Medulla oblongata (tissue), 1 donor: ENCODE data around the gene PTPRD.

Experiments
- DNase-seq: peaks from one replicate; pipeline ENCODE4 v3.0.0-alpha.2; 2015; ENCODE audit errors: extremely low spot score

PTPRD gene

DNA sequence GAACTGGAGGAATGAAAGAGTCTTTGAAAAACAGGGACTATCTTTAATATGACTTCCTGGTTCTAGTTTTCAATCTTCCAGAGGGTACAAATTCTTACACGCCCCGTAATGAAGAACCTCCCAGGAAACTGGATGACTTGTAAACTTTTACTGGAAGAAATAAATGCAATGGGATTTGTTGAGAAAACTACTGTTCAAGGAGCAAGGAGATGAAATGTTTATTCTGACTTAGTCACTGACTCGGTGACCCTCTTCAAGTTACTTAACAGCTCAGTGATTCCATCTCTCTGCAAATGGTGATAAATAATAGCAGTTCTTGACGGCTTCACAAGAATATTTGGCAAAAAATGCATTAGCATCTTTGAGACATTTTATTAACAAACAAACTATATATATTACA, 858.6 kb downstream of the PTPRD start:
- DNase-seq, result no peak

DNA sequence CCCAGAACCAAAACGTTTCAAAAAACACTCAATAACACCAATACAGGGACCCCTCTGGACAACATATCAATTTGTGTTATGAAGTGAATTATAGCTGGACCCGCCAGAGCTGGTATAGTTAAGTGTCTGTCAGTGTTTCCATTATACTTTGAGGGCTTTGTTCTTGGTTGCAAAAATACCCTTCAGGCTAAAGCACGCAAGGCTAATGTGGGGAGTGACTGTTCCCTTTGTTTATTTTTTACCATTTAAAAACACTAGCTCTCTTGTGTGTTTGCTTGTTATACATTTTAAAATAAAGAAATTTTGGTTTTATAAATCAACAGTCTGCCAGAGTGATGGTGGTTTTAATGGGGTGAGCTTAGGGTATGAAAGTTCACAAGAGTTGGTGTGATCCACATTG, 859.5 kb downstream of the PTPRD start:
- no peak for DNase-seq

DNA sequence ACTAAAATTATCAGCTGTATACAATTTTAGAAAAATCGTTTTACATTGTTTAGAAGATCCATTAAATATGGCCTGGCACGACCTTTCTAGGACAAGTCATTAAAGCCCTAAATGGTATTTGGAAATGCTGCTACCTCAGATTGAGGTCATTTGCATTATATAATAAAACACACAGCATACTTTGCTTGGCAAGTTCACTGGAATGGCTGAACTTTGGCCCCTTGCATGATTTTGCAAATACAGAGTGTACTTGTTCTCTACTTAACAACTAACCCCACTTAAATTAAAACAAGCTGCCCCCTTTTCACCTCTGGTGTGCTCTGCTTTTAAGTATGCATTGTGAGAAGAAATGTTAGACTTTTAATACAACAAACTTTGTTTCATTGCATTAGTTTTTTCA, 860.1 kb downstream of the PTPRD start:
- no peak for DNase-seq

DNA sequence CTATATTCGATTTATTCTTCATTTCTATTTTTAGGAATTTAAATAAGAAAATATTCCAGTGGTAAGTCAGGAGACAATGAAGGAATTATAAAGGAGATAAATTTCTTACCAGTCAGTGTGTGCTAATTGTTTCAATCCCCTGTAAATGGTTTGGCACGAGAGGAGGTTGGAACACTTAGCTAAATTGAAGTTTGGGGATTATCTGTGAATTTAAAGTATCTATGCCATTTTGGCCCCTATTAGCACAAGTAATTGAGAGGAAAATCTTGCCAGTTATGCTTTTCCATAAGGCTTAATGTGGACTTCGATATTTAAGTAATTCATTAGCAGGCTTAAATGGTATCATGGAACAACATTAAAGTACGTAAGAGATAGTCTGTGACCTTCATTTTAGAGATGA, 860.8 kb downstream of the PTPRD start:
- no peak for DNase-seq

DNA sequence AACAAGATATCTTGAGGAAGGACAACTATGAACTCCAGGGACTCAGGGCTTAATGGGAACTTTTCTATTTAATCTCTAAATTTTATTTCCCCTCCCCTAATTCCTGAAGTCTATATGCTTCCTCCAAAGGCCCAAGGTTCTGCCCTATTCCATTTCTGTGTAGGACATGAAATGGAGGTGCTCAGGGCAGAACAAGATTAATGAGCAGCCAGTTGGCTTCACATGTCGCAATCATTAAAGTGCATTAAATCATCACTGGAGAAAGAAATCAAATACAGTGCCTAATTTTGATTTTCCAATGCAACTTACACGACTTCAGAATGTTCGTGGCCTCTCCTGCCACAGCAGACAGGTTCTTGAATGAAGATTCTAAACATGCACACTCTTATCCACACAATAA, 862.1 kb downstream of the PTPRD start:
- DNase-seq, result no peak

DNA sequence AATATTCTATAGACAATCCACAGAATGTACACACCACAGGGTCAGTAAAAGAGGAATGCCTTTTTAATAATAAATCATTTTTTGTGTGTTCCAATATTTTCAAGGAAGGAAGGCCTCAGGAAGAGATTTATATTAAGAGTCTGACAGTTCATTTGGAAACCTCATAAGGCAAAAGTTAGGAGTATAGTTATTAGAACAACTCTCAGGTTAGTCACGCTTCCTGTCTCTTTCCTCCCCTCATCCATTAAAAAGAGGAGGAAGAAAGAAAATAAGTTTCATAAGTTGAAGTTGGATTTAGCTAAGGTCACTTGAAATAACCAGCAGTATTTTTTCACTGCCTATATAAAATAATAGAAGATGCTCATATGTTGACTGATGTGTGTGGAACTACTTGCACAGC, 863.2 kb downstream of the PTPRD start:
- DNase-seq, result no peak

DNA sequence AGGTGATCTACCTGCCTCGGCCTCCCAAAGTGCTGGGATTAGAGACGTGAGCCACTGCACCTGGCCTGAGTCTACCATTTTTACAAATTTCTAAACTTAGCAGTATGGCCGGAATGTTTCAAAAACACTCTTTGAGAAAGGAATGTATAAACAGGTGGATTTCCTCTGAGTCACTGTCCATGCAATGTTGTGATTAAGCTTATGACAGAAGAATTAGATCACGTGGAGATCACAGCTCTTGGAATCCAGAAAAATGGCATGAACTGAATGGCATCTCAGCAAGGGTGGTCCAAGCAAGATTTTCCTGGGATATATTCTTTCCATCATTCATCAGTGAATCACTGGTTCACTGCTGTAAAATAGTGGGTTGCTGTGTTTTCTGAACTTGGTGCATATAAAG, 865.0 kb downstream of the PTPRD start:
- no peak for DNase-seq

DNA sequence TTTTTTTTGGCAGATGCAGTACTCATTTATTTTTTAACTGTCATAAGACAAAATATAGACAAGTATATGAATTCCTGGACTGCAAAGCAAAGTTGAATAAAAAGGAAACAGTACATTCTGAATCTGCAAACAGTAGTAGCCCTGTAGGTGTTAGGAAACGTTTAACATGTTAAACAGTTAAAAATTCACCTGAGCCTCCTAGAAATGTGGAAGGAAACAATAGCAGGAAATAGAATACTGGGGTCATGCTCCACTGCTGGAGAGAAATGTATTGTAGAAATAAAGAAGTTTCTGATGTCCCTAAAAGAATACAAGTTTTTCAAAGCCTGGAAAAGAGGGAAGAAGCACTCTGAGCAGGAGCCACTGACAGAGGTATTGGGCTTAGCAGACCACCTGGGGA, 866.0 kb downstream of the PTPRD start:
- DNase-seq, result no peak

DNA sequence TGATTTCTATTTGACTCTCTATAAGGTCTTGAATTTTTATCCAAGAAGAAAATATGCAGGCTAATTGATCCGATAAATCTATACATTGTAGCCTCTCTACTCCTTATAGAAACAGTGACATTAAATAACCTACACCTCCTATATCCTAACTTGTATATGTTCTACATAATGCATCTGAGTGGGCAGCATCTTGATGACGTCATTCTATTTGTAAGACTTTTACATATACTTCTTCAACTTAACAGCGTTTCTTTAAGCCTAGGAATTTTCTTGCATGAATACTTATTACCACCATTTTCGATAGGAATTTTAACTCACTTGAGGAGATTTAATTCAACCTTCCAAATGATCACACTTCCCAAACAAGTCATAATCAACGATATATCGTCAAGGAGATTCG, 869.0 kb downstream of the PTPRD start:
- no peak for DNase-seq

DNA sequence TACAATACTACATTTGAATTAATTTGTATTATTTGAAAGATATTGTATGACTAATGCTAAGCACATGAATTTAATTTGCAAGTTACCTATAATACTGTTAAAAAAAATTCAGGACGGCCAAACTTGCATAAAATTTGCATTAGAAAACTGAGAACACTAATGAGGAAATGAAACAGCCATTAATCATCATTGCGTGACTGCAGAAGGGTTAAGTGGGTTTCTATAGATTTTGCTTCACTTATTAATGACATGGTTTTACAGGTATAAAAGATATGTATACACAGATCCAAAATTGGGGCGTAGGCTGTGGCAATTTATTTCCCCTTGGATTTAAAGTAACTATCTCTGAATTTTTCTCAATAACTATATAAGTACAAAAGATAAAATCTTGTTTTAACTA, 882.6 kb downstream of the PTPRD start:
- no peak for DNase-seq

DNA sequence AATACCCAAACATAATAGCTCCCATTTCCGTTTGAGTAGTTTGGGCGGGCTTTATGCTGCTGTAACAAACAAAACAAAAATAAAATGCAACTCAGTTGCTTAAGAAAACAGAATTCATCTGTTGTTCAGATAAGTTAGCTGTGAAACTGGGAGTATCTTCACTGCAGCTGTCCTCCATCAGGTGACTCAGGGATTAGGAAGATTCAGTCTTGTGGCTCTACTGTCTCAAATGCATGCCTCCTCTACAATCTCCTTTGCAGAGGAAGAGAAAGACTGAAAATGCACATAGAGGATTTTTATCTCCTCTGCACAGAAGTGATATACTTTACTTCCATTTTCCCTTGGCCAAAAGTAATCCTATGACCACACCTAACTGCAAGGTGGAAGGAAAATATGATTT, 883.7 kb downstream of the PTPRD start:
- DNase-seq, result no peak

DNA sequence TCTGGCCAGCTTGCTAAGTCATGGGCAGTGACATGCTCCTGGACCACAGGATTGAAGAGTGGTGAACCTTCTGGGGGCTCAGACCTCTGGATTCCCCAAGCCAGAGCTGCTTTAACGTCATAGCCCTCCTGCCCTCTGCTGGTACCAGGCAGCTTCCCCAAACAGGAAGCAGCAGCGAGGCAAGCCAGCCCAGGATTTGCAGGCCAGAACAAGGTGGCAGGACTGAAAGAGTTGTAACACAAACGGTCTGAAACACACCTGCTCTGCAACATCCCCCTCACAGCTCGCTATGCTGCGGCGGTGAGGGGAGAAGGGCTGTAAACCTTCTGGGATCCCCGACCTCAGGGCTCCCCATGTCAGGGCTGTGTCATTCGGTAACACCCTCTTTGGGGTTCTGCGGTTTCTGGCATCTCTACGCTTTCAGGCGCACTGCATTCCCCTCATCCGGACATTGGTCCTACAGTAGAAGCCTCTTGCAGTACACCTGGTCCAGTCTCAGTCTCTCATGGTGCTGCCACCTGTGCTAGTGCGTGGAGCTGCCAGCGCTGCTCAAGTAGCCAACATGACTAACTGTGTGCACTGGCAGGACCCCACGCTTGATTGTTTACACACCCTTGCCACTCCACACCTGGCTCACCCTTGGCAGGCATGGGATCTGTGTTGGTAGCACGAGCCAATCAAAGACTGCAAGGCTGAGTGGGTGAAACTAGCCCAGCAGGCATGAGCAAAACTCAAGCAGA, 893.3 kb downstream of the PTPRD start:
- no peak for DNase-seq

DNA sequence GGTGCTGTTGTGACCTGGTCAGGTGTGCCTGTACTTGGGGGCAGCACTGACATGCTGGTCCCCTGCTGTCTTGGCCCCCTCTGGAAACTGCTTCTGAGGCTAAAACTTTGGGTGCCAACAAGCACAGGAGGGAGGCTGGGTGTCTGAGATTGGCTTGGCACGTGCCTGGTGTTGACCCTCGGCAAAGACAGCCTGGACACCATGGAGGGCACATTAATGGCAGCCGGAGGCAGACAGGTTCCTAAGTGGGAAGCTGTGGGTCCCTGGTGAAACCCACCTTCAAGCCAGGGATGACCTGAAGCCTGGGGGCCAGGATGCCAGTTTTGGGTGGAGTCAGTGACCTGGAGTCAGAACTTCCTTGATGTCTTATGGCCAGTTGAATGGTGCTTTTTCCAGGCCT, 894.1 kb downstream of the PTPRD start:
- DNase-seq, result no peak

DNA sequence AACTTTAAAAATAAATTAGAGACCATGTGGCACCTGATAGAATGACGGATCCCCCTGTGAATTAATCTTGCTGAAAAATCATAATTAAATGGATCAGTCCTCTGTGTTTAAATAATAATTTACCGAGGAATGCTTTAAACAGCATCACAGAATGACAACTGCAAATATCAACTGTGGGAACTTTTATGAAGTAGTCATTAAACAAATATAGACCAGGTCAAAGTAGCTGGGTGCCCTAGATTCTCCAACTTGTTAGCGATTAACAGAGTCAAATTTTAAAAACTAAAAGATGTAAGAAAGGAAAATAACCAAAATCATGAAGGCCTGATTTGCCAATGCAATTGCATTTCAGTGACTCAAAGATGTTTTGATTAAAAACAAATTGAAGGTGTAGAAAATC, 933.4 kb downstream of the PTPRD start:
- no peak for DNase-seq

DNA sequence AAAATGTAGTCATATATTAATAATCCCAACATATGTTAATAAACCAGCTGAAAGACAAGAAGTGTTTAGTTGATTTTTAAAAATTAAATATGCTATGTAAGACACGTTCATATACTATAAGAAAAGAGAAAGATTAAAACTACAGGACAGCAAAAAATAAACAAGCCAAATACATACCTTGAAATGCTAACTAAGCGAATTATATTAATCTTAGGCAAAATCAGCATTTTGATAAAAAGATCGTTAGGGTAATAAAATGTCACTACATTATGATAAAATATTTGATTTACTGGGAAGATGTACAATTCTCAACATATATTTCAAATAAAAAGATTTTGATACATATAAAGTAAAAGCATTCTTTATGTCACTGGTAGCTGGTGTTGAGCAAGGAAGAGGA, 938.3 kb downstream of the PTPRD start:
- DNase-seq, result no peak

DNA sequence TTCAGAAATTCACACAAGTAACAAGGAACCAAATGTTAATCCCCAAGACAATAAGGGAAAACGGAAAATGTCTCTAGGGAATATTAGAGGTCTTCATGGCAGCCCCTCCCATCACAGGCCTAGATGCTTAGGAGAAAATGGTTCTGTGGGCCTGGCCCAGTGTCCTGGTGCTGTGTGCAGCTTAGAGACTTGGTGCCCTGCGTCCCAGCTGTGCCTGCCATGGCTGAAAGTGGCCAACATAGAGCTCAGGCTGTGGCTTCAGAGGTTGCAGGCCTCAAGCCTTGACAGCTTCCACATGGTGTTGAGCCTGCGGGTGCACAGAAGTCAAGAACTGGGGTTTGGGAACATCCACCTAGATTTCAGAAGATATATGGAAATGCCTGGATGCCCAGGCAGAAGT, 942.3 kb downstream of the PTPRD start:
- no peak for DNase-seq

DNA sequence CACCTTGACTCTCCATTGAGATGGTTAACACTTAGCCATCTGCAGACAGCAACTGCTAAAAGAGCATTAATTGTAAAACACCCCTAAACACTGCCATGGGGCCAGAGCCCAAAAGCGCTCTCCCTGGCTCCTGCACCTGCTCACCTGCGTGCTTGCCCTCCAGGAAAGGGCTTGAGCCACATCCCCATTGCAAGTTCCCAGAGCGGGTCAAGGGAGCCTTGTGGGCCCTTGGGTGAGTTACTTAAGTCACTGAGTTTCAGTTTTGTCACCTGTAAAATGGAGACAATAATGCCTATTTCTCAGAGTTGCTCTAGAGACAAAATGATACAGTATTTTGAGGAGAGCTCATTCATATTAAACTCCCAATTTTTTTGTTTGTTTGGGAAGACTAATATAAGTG, 967.8 kb downstream of the PTPRD start:
- DNase-seq, result no peak

DNA sequence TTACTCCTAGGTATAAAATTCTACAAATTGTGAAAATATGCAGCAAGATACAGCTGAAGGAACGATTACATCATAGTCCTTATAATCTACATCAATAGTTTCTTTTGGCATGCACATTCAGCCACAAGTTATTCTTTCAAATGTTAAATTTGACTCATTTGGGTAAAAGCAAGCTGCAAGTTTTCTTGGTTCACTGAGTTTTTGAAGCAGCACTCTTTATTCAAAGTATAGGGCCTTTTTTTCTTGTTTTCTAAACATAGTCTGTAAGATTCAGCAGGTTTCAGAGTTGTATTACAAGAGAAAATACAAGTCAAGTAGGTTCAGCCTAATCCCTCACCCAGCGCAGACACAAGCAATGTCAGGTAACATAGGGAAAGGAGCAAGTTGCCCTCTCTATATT, 981.5 kb downstream of the PTPRD start:
- no peak for DNase-seq

DNA sequence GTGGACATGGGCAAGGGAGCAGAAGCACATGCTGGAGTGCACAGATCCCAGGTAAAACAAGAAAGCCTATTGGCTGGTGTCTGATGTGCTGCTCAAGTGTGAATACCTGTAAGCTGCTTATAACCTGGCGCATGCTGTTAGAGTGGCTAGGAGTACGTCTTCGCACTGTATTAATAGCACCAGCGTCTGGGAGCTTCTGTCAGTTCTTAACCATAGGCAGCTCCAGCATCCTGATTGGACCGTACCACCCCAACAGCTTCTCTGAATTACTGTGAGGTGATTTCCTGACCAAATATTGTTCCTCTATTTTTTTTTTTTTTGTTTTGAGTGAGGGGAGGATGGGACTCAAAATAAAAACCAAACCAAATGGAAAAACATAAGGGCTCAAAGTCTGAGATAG, 987.6 kb downstream of the PTPRD start:
- no peak for DNase-seq

DNA sequence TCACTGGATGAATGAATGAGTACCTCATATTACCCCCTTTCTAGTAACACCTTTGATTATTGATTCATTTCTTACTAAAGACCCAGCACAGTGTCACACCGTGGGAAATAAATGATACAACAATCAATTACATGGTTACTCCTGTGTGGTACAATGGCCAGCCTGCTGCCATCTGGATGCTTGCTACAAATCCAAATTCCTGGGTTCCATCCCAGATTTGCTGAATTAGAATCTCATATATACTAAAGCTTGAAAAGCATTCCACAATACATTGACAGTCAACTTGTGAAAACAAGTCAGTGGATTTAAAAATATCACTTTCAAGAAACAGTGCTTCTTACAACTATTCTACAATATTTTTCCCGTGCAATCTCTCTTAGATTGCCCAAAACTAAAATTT, 989.3 kb downstream of the PTPRD start:
- no peak for DNase-seq

DNA sequence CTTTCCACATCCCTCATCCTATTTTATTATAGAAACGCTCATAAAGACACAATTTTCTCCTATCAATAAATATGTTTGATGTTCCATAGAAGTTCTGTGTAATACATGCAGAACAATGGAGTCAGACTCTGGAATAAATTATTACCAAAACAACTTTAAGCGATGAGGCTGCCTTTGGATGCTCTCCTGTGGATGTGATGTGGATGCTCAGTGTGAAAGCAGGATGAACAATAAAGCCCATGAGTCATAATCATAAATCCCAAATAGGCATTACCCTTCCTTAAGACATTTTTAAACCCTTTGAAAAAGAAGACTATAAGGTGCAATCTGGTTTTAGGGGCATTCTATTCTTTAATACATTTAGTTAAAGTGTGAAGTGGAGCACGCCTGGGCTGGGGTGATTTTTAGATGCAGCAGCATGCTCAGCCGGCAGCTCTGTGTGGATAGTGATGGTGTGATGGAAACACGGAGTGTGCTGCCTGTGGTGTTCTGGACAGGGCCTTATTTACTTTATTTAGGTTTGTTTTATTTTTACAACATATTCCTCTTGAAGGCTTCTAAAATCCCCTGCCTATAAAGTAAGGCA, 991.4 kb downstream of the PTPRD start:
- no peak for DNase-seq

DNA sequence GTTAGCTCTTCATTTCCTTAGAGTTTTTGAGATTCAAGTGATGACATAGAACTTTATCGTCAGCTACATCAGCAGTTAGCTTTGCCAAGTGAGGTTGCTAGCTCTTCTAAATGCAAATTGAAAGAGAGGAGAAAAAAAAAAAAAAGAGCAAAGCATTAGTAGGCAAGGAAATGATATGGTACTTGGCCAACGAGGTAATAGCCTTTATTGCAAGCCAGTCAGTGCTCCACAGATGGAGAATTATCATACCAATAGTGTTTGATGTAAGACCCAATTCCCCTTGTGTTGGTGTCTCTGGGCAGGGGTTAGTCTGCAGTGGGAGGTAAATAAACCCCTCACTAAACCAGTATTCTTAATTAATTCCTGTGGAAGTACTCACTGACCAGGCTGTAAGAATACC, 992.1 kb downstream of the PTPRD start:
- DNase-seq, result no peak

DNA sequence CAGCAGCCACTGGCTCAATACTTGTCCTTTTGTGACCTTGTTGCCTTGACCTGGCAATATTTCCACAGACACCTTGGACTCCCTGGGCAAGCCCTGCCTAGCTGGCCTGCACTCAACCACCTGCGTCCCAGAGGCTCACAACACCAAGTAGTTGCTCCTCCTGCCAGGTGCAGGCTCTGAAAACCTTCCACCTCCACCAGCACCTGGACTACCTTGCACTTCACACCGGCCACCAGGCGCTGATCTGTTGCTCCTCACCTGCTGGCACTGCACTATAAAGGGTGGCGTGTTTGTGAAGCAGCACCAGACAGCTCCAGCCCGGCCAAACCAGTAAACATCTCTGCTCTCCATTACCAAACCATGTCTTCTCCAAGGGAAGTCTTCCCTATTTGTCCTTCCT, 997.7 kb downstream of the PTPRD start:
- DNase-seq, result no peak

DNA sequence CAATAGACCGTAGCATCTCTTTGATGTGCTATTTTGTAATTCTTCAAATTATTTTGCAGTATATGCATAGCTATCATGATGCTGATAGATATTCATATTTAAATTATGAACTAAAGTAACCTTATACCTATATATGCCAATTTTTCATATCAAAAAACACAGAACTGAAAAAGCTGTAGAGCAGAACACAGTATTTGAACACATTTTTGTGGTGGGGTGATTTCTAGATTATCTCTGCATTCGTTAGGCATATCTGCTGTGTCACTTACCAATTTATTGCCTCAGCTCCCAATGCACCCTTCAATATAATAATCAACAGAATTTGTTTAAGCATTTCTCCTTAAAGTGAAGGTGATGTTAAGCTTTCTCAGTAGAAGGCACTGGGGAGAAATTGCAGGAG, 998.2 kb downstream of the PTPRD start:
- no peak for DNase-seq
